Hematopoietic multipotent progenitor cell treated with erythropoietin and hydrocortisone succinate and interleukin-3 and kit ligand, for 8 days (in vitro differentiated cells): Measurements from ENCODE around the gene NAT8.
"Not testable (repeated sequence)": the region's sequence is repeated elsewhere in the genome, so short reads cannot be mapped to it uniquely, and the experiment has no call there.

Experiments
- DNase-seq: peaks from one replicate; pipeline ENCODE4 v3.0.0-alpha.2; 2015

NAT8 gene

DNA sequence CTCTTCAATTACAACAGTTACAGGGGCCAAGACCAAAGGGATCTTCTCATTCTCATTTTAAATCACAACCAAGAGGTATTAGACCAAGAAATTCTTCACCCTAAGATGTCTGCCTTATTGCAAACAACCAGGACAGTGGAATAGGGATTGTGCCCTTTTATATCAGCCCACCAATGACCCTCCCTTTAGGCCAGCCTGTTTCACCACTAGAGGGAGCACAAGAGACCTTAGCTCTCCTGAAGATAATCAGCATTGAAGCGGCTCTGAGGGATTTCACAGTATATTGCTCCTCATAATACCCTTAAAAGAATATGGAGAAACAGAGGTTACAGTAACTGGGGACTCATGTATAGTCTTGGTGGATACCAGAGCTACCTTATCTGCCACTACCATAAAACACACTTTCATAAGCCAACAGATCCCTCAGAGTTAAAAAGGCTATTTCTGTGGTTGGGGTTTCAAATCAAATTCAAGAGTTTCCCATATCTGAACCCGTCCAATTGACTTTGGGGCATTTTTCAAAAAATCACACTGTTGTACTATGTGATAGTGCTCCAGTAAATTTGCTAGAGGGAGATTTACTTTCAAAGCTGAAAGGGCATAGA lies 11.5 kb downstream of the NAT8 start:
- DNase-seq: peak; percentile 20

DNA sequence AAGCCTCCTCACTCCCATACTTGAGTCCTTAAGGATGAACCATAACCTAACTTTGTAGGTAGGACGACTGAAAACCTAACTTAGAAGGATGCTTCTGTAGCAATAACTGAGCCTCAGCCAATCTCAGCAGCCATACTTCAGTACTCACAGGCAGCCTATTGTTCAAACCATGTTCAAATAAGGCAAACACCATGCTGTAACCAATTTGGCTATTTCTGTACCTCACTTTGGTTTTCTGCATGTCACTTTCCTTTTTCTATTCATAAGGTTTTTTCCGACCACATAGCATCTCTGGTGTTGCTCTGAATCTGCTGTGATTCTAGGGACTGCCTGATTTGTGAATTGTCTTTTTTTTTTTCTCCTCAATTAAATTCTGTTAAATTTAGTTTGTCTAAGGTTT lies 13.7 kb downstream of the NAT8 start:
- not testable (repeated sequence) for DNase-seq

DNA sequence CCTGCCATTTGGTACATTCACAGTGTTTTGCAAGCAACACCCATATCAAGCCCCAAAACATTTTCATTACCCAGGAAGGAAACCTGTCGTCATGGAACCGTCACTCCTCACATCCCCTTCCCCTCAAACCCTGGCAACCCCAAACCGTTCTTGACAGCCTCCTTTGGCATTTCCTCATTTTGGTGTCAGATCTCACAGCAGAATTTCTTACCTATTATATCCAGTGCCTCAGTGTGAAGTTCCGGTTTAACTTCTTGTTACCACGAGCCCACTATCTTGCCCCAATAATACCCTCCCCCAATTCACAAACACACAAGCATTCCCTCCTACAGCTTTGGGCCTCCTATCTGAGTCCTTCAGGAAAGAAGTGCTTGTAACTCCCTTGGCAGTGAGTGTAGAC lies 16.0 kb downstream of the NAT8 start:
- DNase-seq: not testable (repeated sequence)

DNA sequence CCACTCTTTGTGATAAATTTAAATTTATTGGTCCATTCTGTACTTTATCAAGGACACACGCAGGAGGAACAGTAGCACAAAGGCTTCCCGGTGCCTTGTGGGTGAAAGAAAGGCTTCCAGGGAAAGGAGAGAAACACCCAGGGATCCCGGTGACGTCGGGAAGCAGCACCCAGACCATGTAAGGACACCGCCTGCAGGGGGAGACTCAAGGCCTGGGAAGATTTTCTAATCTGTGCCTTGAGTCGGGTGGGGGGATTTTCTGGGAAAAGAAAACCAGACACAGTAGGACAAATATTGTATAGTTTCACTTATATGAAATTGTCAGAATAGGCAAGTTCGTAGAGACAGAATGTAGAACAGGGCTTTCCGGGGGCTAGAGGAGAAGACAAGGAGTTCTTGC lies 17.6 kb downstream of the NAT8 start:
- DNase-seq: not testable (repeated sequence)

DNA sequence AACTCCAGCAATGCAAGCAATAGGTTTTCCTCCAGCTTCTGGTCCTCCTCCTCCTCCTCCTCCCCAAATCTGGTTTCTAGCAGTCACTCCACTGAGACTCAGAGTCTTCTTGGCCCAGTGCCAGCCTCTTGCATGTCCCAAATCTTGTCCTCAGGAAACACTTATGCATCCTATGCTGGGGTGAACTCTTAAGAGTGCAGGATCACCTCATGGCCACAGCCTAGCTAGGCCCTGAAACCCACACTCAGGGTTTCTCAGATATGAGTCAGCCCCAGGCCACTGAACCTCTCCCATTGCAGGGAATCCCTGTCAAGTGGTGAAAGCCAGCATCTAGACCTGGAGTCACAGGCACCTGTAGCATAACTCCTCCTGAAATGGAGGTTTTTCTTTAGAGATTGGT lies 18.2 kb downstream of the NAT8 start:
- not testable (repeated sequence) for DNase-seq

DNA sequence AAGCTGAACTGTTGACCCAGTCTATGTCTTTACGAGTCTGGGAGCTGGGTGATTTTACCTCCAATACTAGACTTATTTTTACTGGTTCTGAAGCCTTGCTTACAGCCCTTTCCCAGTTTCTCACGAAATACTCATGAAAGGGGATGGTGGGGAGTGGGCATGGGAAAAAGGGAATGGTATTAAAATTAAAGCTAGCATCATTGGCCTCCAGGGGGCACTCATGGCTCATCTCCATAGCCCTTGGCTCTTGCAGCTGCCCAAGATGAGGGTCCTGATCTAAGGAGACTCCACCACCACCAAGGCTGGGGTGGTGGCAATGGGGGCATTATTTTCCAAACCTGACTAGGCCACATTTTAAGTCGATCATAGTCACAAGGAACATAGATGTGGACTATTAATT lies 22.3 kb downstream of the NAT8 start:
- DNase-seq: not testable (repeated sequence)

DNA sequence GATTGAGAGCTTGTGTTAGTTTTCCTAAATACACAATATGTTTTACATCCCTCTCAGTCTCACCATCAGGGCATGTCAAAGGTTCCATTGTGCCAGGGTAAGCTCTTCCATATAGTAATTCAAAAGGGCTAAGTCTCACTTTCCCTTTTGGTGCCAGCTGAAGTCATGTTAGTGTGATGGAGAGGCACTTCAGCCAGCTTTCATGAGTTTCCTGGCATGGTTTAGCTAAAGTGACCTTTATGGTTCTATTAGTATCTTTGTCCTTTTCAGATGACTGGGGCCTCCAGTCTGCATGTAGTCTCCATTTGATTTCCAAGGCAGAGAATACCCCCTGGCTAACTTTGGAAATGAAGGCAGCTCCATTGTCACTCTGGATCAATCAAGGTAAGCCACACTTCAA lies 27.2 kb downstream of the NAT8 start:
- no peak for DNase-seq

DNA sequence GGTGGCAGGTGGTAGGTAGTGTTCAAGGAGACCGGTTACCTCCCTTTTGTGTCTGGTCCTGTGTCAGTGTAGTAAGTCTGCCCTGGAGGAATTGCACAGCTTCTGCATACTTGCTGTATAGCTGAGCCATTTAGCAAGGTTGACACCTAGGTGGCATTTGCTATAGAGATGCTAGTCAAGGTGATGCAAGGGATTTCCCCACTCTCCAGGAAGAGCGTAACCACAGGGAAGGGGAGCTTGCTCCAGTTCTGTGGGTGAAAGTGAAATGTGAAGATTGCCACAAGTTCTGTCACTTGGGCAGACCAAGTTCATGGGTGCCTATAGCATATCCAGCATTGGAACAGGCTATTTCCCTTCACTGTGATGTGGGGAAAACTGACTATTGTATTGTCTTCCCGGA lies 28.1 kb downstream of the NAT8 start:
- DNase-seq: no peak

DNA sequence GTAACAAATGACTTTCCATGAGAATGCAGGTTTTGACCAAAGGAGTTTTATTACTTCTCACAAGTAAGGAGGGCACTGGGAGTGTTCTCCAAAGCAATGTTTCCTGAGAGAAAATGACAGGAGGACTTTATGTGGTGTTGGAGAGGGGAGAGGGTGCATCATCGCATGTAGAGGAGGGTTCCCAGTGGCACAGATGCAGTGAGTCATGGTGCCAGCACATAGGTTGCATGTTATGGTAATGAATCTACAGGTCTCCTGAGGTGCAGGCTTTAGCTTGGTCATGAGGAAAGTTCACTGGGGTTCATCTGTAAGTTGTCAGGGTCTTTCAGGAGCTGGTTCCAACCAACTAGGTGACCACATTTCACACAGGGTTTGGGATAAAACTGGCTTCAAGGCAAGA lies 30.4 kb downstream of the NAT8 start:
- no peak for DNase-seq

DNA sequence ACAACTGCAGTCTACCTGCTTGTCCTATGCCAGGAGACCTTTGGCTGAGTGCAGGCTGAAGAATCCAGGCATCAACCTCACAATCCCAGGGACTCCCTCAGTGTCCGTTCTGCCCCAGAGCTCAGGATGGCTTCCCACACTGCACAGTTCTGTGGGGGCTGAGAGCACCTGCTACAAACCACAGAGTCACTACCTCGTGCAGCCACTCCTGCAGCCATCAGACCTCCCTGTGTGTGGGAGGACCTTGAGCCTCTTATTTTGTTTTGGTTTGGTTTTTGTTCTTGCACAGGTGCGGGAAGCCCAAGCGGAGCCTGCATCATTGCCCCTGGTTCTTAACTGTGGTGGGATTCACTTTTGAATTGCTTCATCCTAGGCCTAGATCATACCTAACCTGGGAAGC lies 31.0 kb downstream of the NAT8 start:
- DNase-seq: no peak

DNA sequence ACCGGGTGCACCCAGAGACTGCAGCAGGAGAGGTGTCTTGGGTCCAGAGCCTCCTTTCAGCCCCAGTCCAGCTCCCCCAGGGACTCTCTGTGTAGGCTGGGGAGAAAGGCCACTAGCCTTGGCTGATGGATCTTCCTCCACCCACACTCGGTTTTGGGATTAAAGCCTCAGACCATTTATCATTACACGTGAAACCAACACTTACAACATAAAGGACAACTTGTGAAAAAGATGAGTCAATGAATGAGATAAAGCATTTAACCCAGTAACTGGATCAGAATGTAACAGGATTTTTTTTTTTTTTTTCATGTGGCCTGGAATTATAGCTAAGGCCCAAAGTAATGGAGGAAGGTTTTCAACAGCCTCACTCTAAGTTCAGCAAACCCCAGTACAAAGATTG lies 32.1 kb downstream of the NAT8 start:
- no peak for DNase-seq

DNA sequence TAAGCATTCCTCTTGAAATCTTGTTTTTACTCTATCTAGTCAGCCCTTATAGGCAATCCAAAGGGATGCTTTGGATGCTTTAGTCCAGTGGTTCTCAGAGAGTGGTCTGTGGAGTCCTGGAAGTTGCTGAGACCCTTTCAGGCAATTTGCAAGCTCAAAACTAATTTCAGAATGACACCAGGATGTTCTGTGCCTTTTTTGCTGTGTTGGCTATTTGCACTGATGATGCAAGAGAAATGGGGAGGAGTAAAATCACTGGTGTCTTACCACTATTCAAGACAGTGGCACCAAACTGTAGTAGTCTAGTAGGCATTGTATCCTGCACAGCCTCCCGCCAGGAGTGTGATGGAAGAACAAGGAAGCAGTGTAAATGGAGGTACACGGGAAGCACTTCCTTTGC lies 37.6 kb downstream of the NAT8 start:
- DNase-seq: not testable (repeated sequence)

DNA sequence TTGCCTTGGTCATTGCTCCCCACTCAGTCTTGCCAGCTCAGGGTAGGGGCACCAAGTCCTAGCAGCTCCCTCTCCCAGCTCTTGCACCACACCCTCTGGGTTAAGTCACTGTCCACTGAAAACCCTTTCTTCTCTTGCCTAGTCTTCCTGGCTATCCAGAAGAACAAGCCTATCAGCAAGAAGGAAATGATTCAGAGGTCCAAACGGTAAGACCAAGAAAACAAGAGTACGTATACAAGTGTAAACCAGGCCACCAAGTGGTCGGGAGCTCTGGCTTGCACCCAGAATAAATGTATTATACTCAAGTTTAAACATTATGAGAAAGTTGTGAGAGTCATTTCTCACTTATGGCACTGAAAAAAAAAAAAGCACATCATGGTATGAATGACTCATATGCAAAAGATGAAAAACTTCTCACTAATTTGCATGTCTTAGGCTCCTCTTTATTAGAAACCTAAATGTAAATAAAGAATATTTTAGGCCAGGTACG lies 39.1 kb downstream of the NAT8 start:
- not testable (repeated sequence) for DNase-seq

DNA sequence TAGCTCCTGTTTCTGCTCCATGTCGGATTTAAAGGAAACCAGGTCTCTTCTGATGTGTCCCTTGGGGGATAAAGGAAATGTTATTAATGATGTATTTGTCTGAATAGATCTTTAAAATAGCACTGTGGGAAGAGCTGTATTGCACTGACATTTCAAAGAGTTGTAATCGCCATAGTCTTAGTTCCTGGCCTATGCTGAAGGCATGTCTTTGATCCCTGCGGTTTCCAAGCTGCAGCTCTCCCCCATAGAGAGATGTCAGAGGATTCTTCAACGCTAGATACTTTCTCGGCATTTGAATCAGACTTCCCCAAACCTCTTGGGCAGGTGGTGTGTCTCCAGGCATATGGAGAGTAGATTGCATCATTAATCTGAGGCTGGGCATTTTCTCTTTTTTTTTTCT lies 40.4 kb downstream of the NAT8 start:
- no peak for DNase-seq

DNA sequence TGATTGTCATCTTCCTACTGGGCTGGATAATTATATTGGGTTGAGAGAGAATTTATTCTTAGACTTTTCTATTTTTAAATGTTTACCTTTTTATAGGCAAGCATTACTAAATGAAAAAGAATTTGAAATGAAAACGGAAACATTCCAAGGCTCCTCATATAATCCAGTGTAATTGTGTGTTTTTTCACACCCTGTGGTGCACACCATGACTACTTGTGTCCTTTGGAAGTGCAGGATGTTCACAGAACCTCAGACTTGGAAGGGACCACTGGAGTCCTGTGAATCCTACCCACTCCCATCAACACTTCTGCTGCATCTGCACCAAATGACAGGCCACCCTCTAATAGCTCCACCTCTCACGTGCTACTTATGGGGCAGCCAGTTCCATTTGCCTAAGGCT lies 48.0 kb downstream of the NAT8 start:
- DNase-seq: no peak

DNA sequence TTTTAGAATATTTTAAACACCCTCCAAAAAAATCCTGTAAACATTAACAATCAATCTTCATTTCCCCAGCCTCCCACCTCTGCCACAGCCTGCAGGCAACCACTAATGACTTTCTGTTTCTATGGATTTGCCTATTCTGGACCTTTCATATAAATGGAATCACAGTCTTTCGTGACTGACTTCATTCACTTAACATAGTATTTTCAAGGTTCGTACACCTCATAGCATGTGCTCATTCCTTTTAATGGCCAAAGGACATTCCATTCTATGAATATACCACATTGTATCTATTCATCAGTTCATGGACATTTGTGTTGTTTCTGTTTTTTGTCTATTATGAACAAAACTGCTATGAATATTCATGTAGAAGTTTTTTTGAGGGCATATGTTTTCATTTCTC lies 48.5 kb downstream of the NAT8 start:
- no peak for DNase-seq
